Gastroesophageal sphincter (tissue), 4 donors: Measurements from ENCODE around the gene DGKE. TPM values are rescaled to one million over a fixed set of nuclear protein-coding genes. Genes with fewer than 3 reads are reported as not detected.

Experiments
- ATAC-seq: fragments of 150-250 bp; one replicate; pipeline ENCODE4 v1.9.1; 2016; ENCODE audit warnings: mild to moderate bottlenecking, moderate library complexity
- H3K27ac ChIP-seq, 4 donors: fragments of 200-600 bp; sonication (generic) in 3 of 4; 1 replicate in 3 of 4; 2 replicates in 1 of 4; pipeline ENCODE4 v1.5.1; 2016 to 2019
- H3K27me3 ChIP-seq: fragments of 200-600 bp; sonication (generic); one replicate; pipeline ENCODE4 v1.5.1; 2019
- H3K36me3 ChIP-seq, 2 donors: fragments of 200-600 bp; sonication (generic); one replicate each; pipeline ENCODE4 v1.5.1; 2019; ENCODE audit warnings: control low read depth in 1 of 2
- H3K4me1 ChIP-seq, 3 donors: fragments of 200-600 bp; sonication (generic); 1 replicate in 2 of 3; 2 replicates in 1 of 3; pipeline ENCODE4 v1.5.1; 2016 to 2019; ENCODE audit warnings: control low read depth in 2 of 3
- H3K4me3 ChIP-seq, 2 donors: fragments of 200-600 bp; sonication (generic); one replicate each; pipeline ENCODE4 v1.5.1; 2019; ENCODE audit warnings: mild to moderate bottlenecking in 1 of 2, moderate library complexity in 1 of 2
- H3K9me3 ChIP-seq, 3 donors: fragments of 200-600 bp; sonication (generic); one replicate each; pipeline ENCODE4 v1.5.1; 2017 to 2019; ENCODE audit warnings: control low read depth in 2 of 3
- EP300 ChIP-seq: sonication (generic); formaldehyde crosslinking; IDR thresholded peaks from one replicate; pipeline ENCODE4 v1.6.1; 2017; ENCODE audit warnings: antibody characterized with exemption, mild to moderate bottlenecking
- POLR2A ChIP-seq, 2 donors: fragments of 450-650 bp; IDR thresholded peaks; one replicate each; pipeline ENCODE4 v1.6.1; 2017; ENCODE audit warnings: antibody characterized with exemption in 2 of 2, mild to moderate bottlenecking in 2 of 2, moderate library complexity in 1 of 2
- POLR2AphosphoS5 ChIP-seq: sonication (generic); formaldehyde crosslinking; IDR thresholded peaks from one replicate; pipeline ENCODE4 v1.6.1; 2017; ENCODE audit warnings: antibody characterized with exemption
- WGBS, 2 donors: methylation state at CpG; one replicate each; pipeline ENCODE4 v1.1.5; 2018; ENCODE audit warnings: low coverage in 1 of 2; 5-methylcytosine and 5-hydroxymethylcytosine counted together
- total RNA-seq, 4 donors: library from RNA; depleted of rRNA; stranded (reverse); fragments of >200 nt; gene quantifications; one replicate each; pipeline ENCODE4 v1.1.0, GENCODE V29; 2016
- TF ChIP-seq, protein P1 (sequence below), 4 experiments: fragments of 200-600 bp in 2 of 4; fragments of 450-650 bp in 2 of 4; sonication (generic) in 1 of 4; IDR thresholded peaks; one replicate each; pipeline ENCODE4 v1.5.1; 2017 to 2019; ENCODE audit warnings: antibody characterized with exemption in 4 of 4, mild to moderate bottlenecking in 2 of 4, moderate library complexity in 2 of 4

The DGKE gene
- total RNA-seq, 4 donors from 2014 or later, result 8.4 to 12.5 (median 9.7) TPM

DNA sequence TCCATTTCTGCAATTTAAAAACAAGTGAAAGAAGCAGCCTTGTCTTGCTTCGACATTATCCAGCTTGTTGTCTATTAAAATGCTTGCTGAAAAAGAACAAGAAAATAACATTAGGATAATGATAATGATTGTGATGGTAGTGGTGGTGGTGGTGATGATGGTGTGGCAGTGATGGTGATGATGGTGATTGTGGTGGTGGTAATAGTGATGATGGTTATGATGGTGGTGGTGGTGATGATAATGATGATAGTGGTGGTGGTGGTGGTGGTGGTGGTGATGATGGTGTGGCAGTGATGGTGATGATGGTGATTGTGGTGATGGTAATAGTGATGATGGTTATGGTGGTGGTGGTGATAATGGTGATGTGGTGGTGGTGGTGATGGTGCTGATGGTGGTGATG, 41.7 kb upstream of the DGKE start:
- H3K4me3 ChIP-seq, result no peak overlapping the region
- no peak overlapping the region for H3K27ac ChIP-seq
- no peaks in the 10 kb centered on the region for H3K4me1 ChIP-seq
- no peak for ATAC-seq
- WGBS, 2 donors, result 87 to 100% methylated on average over 1 of the region's 1 CpG
- no peaks in the 10 kb centered on the region for H3K36me3 ChIP-seq
- TF ChIP-seq, protein P1, sequence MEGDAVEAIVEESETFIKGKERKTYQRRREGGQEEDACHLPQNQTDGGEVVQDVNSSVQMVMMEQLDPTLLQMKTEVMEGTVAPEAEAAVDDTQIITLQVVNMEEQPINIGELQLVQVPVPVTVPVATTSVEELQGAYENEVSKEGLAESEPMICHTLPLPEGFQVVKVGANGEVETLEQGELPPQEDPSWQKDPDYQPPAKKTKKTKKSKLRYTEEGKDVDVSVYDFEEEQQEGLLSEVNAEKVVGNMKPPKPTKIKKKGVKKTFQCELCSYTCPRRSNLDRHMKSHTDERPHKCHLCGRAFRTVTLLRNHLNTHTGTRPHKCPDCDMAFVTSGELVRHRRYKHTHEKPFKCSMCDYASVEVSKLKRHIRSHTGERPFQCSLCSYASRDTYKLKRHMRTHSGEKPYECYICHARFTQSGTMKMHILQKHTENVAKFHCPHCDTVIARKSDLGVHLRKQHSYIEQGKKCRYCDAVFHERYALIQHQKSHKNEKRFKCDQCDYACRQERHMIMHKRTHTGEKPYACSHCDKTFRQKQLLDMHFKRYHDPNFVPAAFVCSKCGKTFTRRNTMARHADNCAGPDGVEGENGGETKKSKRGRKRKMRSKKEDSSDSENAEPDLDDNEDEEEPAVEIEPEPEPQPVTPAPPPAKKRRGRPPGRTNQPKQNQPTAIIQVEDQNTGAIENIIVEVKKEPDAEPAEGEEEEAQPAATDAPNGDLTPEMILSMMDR (IDR thresholded peaks at IDR 0.05), result no peak
- no peak for TF ChIP-seq POLR2AphosphoS5
- TF ChIP-seq POLR2A (IDR thresholded peaks at IDR 0.05), result no peak
- no peak for TF ChIP-seq EP300
- H3K9me3 ChIP-seq, result no peaks in the 10 kb centered on the region
- no peaks in the 10 kb centered on the region for H3K27me3 ChIP-seq

DNA sequence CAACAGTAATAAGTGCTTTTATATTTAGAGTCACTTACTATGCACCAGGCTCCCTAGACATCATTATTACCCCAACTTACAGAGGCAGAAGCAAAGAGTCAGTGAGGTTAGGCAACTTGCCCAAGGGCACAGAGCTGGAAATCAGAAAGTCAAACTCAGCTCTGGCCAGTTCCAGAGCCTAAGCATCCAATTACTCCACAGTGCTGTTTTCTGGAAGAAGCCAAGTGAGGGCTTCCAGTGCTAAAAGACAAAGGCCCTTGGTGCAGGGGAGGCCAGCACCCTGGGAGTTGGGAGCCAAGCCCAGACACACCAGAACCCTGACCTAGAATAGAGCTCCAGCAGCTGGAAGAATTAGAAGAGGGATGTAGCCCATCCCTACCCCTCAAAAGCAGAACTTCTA, 40.4 kb upstream of the DGKE start:
- Histone ChIP-seq H3K27me3 (no peaks in the 10 kb centered on the region), H3K4me3 (no peak overlapping the region), H3K36me3 (no peaks in the 10 kb centered on the region), H3K9me3 (no peaks in the 10 kb centered on the region), H3K4me1 (no peaks in the 10 kb centered on the region), H3K27ac (no peak overlapping the region)
- no peak for ATAC-seq
- TF ChIP-seq POLR2AphosphoS5 (no peak), POLR2A (IDR thresholded peaks at IDR 0.05) (no peak), EP300 (no peak)
- TF ChIP-seq, protein P1 (IDR thresholded peaks at IDR 0.05), result no peak

DNA sequence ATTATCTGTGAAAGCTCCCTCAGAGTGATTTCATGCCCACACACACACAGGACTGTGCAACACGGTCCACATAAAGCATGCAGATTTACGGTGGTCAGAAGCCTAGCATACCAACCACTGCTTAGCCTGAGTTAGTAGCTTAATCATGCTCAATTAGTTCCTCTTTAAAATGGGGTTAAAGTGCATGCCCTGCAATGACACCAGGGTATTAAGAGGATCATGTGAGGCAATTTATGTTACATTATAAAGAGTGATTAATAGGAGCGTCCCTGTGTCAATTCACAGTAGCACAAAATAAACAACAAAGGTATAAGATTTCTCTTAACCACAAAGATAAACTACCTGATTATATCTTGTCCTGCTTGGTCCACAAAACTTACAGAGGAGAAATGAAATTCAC, 40.0 kb upstream of the DGKE start:
- WGBS, 2 donors, result 20 to 63% methylated on average over 3 of the region's 3 CpGs
- Histone ChIP-seq H3K36me3 (no peaks in the 10 kb centered on the region), H3K27me3 (no peaks in the 10 kb centered on the region), H3K27ac (no peak overlapping the region), H3K9me3 (no peaks in the 10 kb centered on the region), H3K4me1 (no peaks in the 10 kb centered on the region), H3K4me3 (no peak overlapping the region)
- TF ChIP-seq POLR2A (IDR thresholded peaks at IDR 0.05) (no peak), EP300 (no peak)
- ATAC-seq, result no peak

DNA sequence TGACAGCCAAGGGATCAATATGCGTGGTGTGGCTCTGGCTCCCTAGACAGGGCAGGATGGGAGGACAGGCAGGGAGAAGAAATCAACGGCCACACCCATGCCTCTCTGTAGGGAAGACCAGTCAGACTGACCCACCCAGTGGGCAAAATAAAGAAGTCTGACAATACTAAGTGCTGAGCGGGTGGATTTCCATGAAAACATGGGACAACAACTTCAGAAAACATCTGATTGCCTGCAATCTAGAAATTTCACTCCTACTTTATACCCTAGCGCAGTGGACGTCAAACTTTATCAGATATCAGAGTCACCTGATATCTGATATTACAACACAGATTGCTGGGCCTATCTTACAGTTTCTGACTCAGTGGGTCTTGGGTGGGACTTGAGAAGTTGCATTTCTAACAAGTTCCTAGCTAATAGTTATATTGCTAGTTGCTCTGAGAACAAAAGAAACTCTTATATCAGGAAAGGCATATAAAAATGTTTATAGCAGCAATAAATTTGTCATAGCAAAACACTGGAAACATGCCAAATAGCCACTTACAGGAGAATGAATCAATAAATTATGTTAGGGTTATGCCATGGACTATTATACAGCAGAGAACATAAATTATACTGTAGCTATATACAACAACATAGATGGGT, 38.6 kb upstream of the DGKE start:
- H3K9me3 ChIP-seq, result no peaks in the 10 kb centered on the region
- H3K4me1 ChIP-seq, result no peaks in the 10 kb centered on the region
- H3K27ac ChIP-seq, result no peak overlapping the region
- H3K27me3 ChIP-seq, result no peaks in the 10 kb centered on the region
- no peak for TF ChIP-seq EP300
- no peak for TF ChIP-seq POLR2A (IDR thresholded peaks at IDR 0.05)
- no peak for TF ChIP-seq POLR2AphosphoS5
- TF ChIP-seq, protein P1 (IDR thresholded peaks at IDR 0.05), result no peak
- H3K36me3 ChIP-seq, result no peaks in the 10 kb centered on the region
- H3K4me3 ChIP-seq, result no peak overlapping the region
- WGBS, 2 donors, result 76 to 93% methylated on average over 3 to 4 of the region's 5 CpGs
- no peak for ATAC-seq

DNA sequence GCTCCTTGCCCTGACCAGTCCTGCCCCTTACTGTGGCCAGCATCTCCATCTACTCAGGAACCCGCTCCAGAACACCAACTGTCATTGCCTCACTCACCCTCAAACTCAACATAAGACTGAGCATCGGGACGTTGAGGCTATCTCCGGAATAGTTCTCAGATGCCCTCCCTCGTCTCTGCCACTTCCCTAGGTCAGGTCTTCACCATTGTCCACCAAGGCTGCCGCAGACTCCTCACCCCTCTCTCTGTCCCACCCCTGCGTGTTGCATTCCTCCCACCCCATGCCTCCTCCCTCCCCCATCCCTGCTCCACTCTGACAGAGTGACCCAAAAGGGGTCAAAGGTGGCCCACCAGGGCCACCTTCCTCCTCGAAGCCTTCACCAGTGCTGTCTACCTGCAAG, 37.4 kb upstream of the DGKE start:
- no peak for ATAC-seq
- H3K36me3 ChIP-seq, result no peaks in the 10 kb centered on the region
- no peak overlapping the region for H3K27ac ChIP-seq
- H3K4me1 ChIP-seq, result no peaks in the 10 kb centered on the region
- no peak overlapping the region for H3K4me3 ChIP-seq
- 84 to 95% methylated on average over 4 to 6 of the region's 8 CpGs for WGBS, 2 donors
- H3K9me3 ChIP-seq, result no peaks in the 10 kb centered on the region
- H3K27me3 ChIP-seq, result no peaks in the 10 kb centered on the region
- TF ChIP-seq, protein P1 (IDR thresholded peaks at IDR 0.05), result no peak
- TF ChIP-seq EP300, result no peak
- no peak for TF ChIP-seq POLR2AphosphoS5
- no peak for TF ChIP-seq POLR2A (IDR thresholded peaks at IDR 0.05)
